CD4-positive, alpha-beta T cell (primary cell): ENCODE measurements around the gene PDILT. TPM values are rescaled to one million over a fixed set of nuclear protein-coding genes. Genes with fewer than 3 reads are reported as not detected.

Experiments used
- ATAC-seq: fragments of 200-7000 bp; cut with Tn5 transposase; one replicate; pipeline ENCODE4 v1.10.0; 2022; ENCODE audit warnings: mild to moderate bottlenecking; ENCODE audit not compliant: poor library complexity
- CTCF ChIA-PET: fragments of 350-600 bp; sonication (Branson Sonifier 250); formaldehyde crosslinking; loops from one replicate; lab custom pipeline; 2021; ENCODE audit warnings: antibody characterized with exemption, inconsistent platforms; lab: Charles Lee
- POLR2A ChIA-PET: fragments of 350-600 bp; sonication (Branson Sonifier 250); formaldehyde crosslinking; loops from one replicate; lab custom pipeline; 2021; ENCODE audit warnings: antibody characterized with exemption, inconsistent platforms; lab: Charles Lee
- DNase-seq, 14 experiments: peaks; one replicate each; pipeline ENCODE4 v3.0.0-alpha.2; 2013 to 2020; ENCODE audit warnings: mixed read lengths in 2 of 14
- H3K27ac ChIP-seq, 2 donors: one replicate each; pipeline versions ENCODE4 v1.5.1 to v1.7.0; 2013; ENCODE audit warnings: low read length in 2 of 2, low read depth in 1 of 2, mild to moderate bottlenecking in 1 of 2
- H3K27me3 ChIP-seq, 2 experiments: 1 replicate in 1 of 2; 2 replicates in 1 of 2; pipeline versions ENCODE4 v1.6.1 to v1.7.0; 2013; ENCODE audit warnings: low read length in 2 of 2, control low read depth in 1 of 2, mild to moderate bottlenecking in 1 of 2, moderate library complexity in 1 of 2; ENCODE audit not compliant: insufficient read depth in 2 of 2, control insufficient read depth in 1 of 2
- H3K36me3 ChIP-seq: one replicate; pipeline ENCODE4 v1.6.1; 2013; ENCODE audit warnings: low read length, control low read depth; ENCODE audit not compliant: insufficient read depth
- H3K4me1 ChIP-seq: one replicate; pipeline ENCODE4 v1.6.1; 2013; ENCODE audit warnings: low read length, control low read depth; ENCODE audit not compliant: insufficient read depth
- H3K4me3 ChIP-seq: one replicate; pipeline ENCODE4 v1.5.1; 2013; ENCODE audit warnings: mild to moderate bottlenecking, low read length, moderate library complexity
- H3K9me3 ChIP-seq, 2 experiments: 1 replicate in 1 of 2; 2 replicates in 1 of 2; pipeline versions ENCODE4 v1.6.1 to v1.7.0; 2013; ENCODE audit warnings: low read length in 2 of 2, mild to moderate bottlenecking in 2 of 2, control low read depth in 1 of 2, moderate library complexity in 1 of 2; ENCODE audit not compliant: control insufficient read depth in 1 of 2, insufficient read depth in 1 of 2
- H3K27ac Mint-ChIP-seq: one replicate; pipeline ENCODE4 v1.8.0; 2020; ENCODE audit warnings: mixed read lengths
- H3K27me3 Mint-ChIP-seq: one replicate; pipeline ENCODE4 v1.8.0; 2021; ENCODE audit warnings: mixed read lengths
- H3K36me3 Mint-ChIP-seq: one replicate; pipeline ENCODE4 v1.8.0; 2021; ENCODE audit warnings: low read depth, mixed read lengths
- H3K4me1 Mint-ChIP-seq: one replicate; pipeline ENCODE4 v1.8.0; 2021; ENCODE audit warnings: low read depth, mixed read lengths
- H3K4me3 Mint-ChIP-seq: one replicate; pipeline ENCODE4 v1.8.0; 2020; ENCODE audit warnings: mild to moderate bottlenecking, mixed read lengths
- H3K9me3 Mint-ChIP-seq: one replicate; pipeline ENCODE4 v1.8.0; 2020; ENCODE audit warnings: mixed read lengths
- CTCF ChIP-seq: fragments of 200-600 bp; IDR thresholded peaks from one replicate; pipeline ENCODE4 v1.8.0; 2022; ENCODE audit warnings: antibody characterized with exemption, mild to moderate bottlenecking
- intact Hi-C, 2 experiments: fragments of 100-400 bp; cut with DNase I in 1 of 2; cut with micrococcal nuclease in 1 of 2; formaldehyde crosslinking; loops; one replicate each; pipeline versions ENCODE4 v1.15.1 to v1.9.0; 2023 to 2025; cut with DNase I, micrococcal nuclease
- total RNA-seq, 174 experiments: library from RNA in 2 of 174; stranded (reverse) in 2 of 174; gene quantifications; one replicate each; pipeline ENCODE4 v1.2.3 and lab custom pipeline; 2021 to 2026

Gene PDILT
- total RNA-seq, 2 experiments from 2014 or later = not detected

- Mint-ChIP-seq H3K4me1 (no peaks in the 10 kb centered on the region), H3K4me3 (no peak overlapping the region), H3K27ac (no peak overlapping the region), H3K27me3 (no peaks in the 10 kb centered on the region), H3K9me3 (no peaks in the 10 kb centered on the region), H3K36me3 (no peaks in the 10 kb centered on the region)
- no peaks in the 10 kb centered on the region for H3K4me1 ChIP-seq
- no peak for ATAC-seq
- H3K27me3 ChIP-seq = peaks cover 0 to 3% of the 10 kb centered on the region in 2 experiments
- ChIA-PET POLR2A (no interaction called here), CTCF (no interaction called here)
- TF ChIP-seq CTCF = no peak
- no peak for DNase-seq
- H3K9me3 ChIP-seq = no peaks in the 10 kb centered on the region
- intact Hi-C loops = no loop called here
- no peaks in the 10 kb centered on the region for H3K36me3 ChIP-seq
- H3K4me3 ChIP-seq = no peak overlapping the region
- H3K27ac ChIP-seq = no peak overlapping the region
These were observed 85.1 kb downstream of the PDILT start for GRCh38 chr16:20319406-20319805.

GRCh38 chr16:20318437-20318836 lies 86.1 kb downstream of the PDILT start:
- TF ChIP-seq CTCF = no peak
- ATAC-seq = no peak
- ChIA-PET POLR2A (no interaction called here), CTCF (no interaction called here)
- H3K4me3 ChIP-seq = no peak overlapping the region
- no peak overlapping the region for H3K27ac ChIP-seq
- no peak overlapping the region for H3K27ac Mint-ChIP-seq
- peaks cover 0 to 3% of the 10 kb centered on the region in 2 experiments for H3K27me3 ChIP-seq
- H3K4me3 Mint-ChIP-seq = no peak overlapping the region
- H3K27me3 Mint-ChIP-seq = no peaks in the 10 kb centered on the region
- no peak for DNase-seq
- no peaks in the 10 kb centered on the region for H3K4me1 ChIP-seq
- H3K9me3 ChIP-seq = no peaks in the 10 kb centered on the region
- intact Hi-C loops = no loop called here
- H3K4me1 Mint-ChIP-seq = no peaks in the 10 kb centered on the region
- no peaks in the 10 kb centered on the region for H3K36me3 ChIP-seq
- H3K36me3 Mint-ChIP-seq = no peaks in the 10 kb centered on the region
- H3K9me3 Mint-ChIP-seq = no peaks in the 10 kb centered on the region

GRCh38 chr16:20318006-20318405 lies 86.5 kb downstream of the PDILT start:
- intact Hi-C loops = no loop called here
- DNase-seq = no peak
- no peaks in the 10 kb centered on the region for H3K9me3 Mint-ChIP-seq

More at GRCh38 chr16:20318006-20318405, 86.5 kb downstream of the PDILT start:
- Histone ChIP-seq H3K4me1 (no peaks in the 10 kb centered on the region), H3K36me3 (no peaks in the 10 kb centered on the region), H3K27me3 (peaks cover 0 to 3% of the 10 kb centered on the region in 2 experiments), H3K4me3 (no peak overlapping the region), H3K27ac (no peak overlapping the region), H3K9me3 (no peaks in the 10 kb centered on the region)
- no peaks in the 10 kb centered on the region for H3K4me1 Mint-ChIP-seq
- POLR2A ChIA-PET = no interaction called here
- no peak for TF ChIP-seq CTCF
- no peaks in the 10 kb centered on the region for H3K36me3 Mint-ChIP-seq
- no peak overlapping the region for H3K4me3 Mint-ChIP-seq
- H3K27ac Mint-ChIP-seq = no peak overlapping the region
- no peak for ATAC-seq
- no peaks in the 10 kb centered on the region for H3K27me3 Mint-ChIP-seq
- CTCF ChIA-PET = no interaction called here
